PC-3 (cell line): ENCODE data around the gene CYTH1. TPM values are rescaled to one million over a fixed set of nuclear protein-coding genes. Genes with fewer than 3 reads are reported as not detected.

ENCODE experiments used
- ATAC-seq: fragments of 200-7000 bp; cut with Tn5 transposase; 2 replicates; pipeline ENCODE4 v1.9.1; 2020; ENCODE audit warnings: mild to moderate bottlenecking, moderate library complexity
- BruUV-seq: library from RNA; stranded (reverse); fragments of 400-500 nt; replicated peaks from 2 replicates; lab custom pipeline; 2021; lab: Mats Ljungman, UMichigan
- CTCF ChIA-PET: fragments of 300-600 bp; sonication (Branson Sonifier 250); formaldehyde crosslinking; loops from one replicate; lab custom pipeline; 2022; ENCODE audit warnings: antibody characterized with exemption; lab: Charles Lee
- POLR2A ChIA-PET: fragments of 300-600 bp; sonication (Branson Sonifier 250); formaldehyde crosslinking; loops from one replicate; lab custom pipeline; 2022; ENCODE audit warnings: antibody characterized with exemption; ENCODE audit not compliant: unreplicated experiment; lab: Charles Lee
- DNase-seq: peaks from one replicate; pipeline ENCODE4 v3.0.0-alpha.2; 2015
- H2AFZ ChIP-seq: fragments of 300-600 bp; sonication (generic); 2 replicates; pipeline ENCODE4 v1.6.0; 2016; ENCODE audit warnings: antibody characterized with exemption, low read length
- H3F3A ChIP-seq: fragments of 300-600 bp; sonication (generic); one replicate; pipeline ENCODE4 v1.6.0; 2017; ENCODE audit warnings: antibody characterized with exemption, low read length, control low read depth, mild to moderate bottlenecking; ENCODE audit not compliant: unreplicated experiment
- H3K27ac ChIP-seq: fragments of 300-600 bp; sonication (generic); 2 replicates; pipeline ENCODE4 v1.5.1; 2016; ENCODE audit warnings: mild to moderate bottlenecking, low read length
- H3K27me3 ChIP-seq: fragments of 300-600 bp; sonication (generic); 2 replicates; pipeline ENCODE4 v1.6.1; 2016; ENCODE audit warnings: low read length, mixed read lengths
- H3K36me3 ChIP-seq: fragments of 300-600 bp; sonication (generic); 2 replicates; pipeline ENCODE4 v1.6.1; 2016; ENCODE audit warnings: low read depth, mixed run types, low read length, mixed read lengths
- H3K4me1 ChIP-seq: fragments of 300-600 bp; sonication (generic); 2 replicates; pipeline ENCODE4 v1.5.1; 2016; ENCODE audit warnings: low read length; ENCODE audit not compliant: insufficient read depth
- H3K4me2 ChIP-seq: fragments of 300-600 bp; sonication (generic); 2 replicates; pipeline ENCODE4 v1.6.0; 2016; ENCODE audit warnings: low read length
- H3K4me3 ChIP-seq: fragments of 300-600 bp; sonication (generic); 2 replicates; pipeline ENCODE4 v1.5.1; 2016; ENCODE audit warnings: mild to moderate bottlenecking, low read length, mixed read lengths
- H3K79me2 ChIP-seq: fragments of 300-600 bp; sonication (generic); 2 replicates; pipeline ENCODE4 v1.6.1; 2017; ENCODE audit warnings: low read length, mixed read lengths
- H3K9ac ChIP-seq: fragments of 300-600 bp; sonication (generic); 2 replicates; pipeline ENCODE4 v1.6.0; 2016; ENCODE audit warnings: mild to moderate bottlenecking, low read length
- H3K9me2 ChIP-seq: fragments of 300-600 bp; sonication (generic); replicated peaks from 2 replicates; pipeline ENCODE4 v1.6.1; 2016; ENCODE audit warnings: mixed run types, low read length, mixed read lengths
- H3K9me3 ChIP-seq: fragments of 300-600 bp; sonication (generic); 2 replicates; pipeline ENCODE4 v1.6.1; 2016; ENCODE audit warnings: low read length, mixed read lengths
- H4K20me1 ChIP-seq: fragments of 300-600 bp; sonication (generic); 2 replicates; pipeline ENCODE4 v1.6.1; 2016; ENCODE audit warnings: low read length, mixed read lengths
- EZH2 ChIP-seq: fragments of 300-600 bp; sonication (generic); IDR thresholded peaks from one replicate; pipeline ENCODE4 v1.6.1; 2017; ENCODE audit warnings: antibody characterized with exemption, mild to moderate bottlenecking, low read length; ENCODE audit not compliant: unreplicated experiment
- EZH2phosphoT487 ChIP-seq: fragments of 300-600 bp; sonication (generic); IDR thresholded peaks from 2 replicates; pipeline ENCODE4 v1.6.1; 2018; ENCODE audit warnings: mild to moderate bottlenecking, antibody characterized with exemption, low read length, borderline replicate concordance
- intact Hi-C: fragments of 100-400 bp; cut with micrococcal nuclease; formaldehyde crosslinking; loops from 2 replicates; pipeline ENCODE4 v1.9.0; 2023
- total RNA-seq: library from RNA; depleted of rRNA; stranded (reverse); fragments of >200 nt; gene quantifications from 2 replicates; pipeline ENCODE4 v1.2.3, GENCODE V29; 2014
- TF ChIP-seq, protein P1 (sequence below): fragments of 300-600 bp; sonication (generic); conservative IDR thresholded peaks from 2 replicates; pipeline ENCODE4 v1.5.1; 2017; ENCODE audit warnings: antibody characterized with exemption, low read depth, mild to moderate bottlenecking, low read length

Gene CYTH1
- total RNA-seq, 1 experiment from 2014 or later, result 29.7 TPM

DNA sequence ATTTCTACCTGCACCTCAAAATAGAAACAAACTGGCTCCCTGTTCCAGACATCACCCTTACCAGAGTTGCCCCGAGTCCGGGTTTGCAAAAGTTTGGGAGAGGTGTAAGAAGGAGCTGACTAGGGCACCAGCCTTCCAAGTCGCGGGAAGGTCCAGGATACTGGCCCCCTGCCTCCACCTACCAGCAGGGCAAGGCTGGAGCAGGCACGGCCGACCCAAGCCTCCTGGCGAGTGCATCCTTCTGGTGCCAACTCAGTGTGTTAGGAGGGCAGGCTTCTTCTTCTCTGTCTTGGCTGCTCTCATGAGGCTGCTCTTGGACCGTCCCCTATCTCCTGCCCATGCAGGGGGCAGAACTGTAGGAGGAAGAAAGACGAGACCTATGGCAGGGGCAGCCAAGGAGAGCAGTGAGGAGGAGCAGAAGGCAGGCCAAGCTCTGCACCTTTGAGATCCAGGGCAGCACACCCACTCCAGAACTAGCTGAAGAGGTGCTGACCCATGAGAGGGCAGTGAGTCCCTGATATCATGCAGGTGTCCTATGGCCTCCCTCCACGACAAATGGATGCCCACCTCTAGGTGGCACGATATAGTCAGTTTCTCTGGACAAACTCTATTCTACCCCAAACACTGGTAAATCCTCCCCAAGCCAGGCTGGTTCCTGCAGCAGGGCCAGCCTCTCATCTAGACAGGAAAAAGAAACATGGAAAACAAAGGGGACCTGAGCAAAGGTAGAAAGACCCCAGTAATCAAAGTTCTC is 54.4 kb downstream of the CYTH1 start:
- Histone ChIP-seq H3K36me3 (no peaks in the 10 kb centered on the region), H3K4me2 (no peak overlapping the region), H3K9me2 (no peaks in the 10 kb centered on the region), H2AFZ (no peak overlapping the region), H3K27ac (no peak overlapping the region), H3K79me2 (peaks cover 77% of the 10 kb centered on the region), H3K9me3 (no peaks in the 10 kb centered on the region), H3K9ac (no peak overlapping the region), H3K27me3 (no peaks in the 10 kb centered on the region), H3F3A (no peaks in the 10 kb centered on the region), H3K4me3 (no peak overlapping the region), H3K4me1 (no peaks in the 10 kb centered on the region), H4K20me1 (no peaks in the 10 kb centered on the region; the same call in 1 of the 2 replicates)
- no peak for ATAC-seq
- ChIA-PET POLR2A (no interaction called here), CTCF (no interaction called here)
- BruUV-seq, result no TSS peak
- DNase-seq, result no peak
- TF ChIP-seq, protein P1, sequence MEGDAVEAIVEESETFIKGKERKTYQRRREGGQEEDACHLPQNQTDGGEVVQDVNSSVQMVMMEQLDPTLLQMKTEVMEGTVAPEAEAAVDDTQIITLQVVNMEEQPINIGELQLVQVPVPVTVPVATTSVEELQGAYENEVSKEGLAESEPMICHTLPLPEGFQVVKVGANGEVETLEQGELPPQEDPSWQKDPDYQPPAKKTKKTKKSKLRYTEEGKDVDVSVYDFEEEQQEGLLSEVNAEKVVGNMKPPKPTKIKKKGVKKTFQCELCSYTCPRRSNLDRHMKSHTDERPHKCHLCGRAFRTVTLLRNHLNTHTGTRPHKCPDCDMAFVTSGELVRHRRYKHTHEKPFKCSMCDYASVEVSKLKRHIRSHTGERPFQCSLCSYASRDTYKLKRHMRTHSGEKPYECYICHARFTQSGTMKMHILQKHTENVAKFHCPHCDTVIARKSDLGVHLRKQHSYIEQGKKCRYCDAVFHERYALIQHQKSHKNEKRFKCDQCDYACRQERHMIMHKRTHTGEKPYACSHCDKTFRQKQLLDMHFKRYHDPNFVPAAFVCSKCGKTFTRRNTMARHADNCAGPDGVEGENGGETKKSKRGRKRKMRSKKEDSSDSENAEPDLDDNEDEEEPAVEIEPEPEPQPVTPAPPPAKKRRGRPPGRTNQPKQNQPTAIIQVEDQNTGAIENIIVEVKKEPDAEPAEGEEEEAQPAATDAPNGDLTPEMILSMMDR, result no peak
- TF ChIP-seq EZH2 (no peak), EZH2phosphoT487 (no peak)
- intact Hi-C loops, result no loop called here

DNA sequence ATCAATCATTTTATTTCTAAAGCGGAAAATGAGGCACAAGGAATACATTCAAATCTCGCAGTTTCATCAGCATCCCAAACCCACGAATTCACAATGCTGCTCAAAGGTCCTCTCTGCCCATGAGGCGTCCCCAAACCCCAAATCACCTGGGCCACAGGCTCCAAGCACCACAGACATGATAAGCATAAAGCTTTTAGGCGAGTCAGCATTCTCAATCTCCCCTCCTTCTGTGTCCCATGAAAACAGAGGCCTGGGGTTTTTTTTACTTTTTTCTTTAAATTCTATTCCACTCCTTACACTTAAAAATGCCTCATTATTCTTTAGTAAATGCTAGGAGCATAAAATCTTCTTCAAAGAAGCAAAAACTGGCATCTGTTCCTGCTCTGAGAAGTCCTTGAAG is 55.0 kb downstream of the CYTH1 start:
- TF ChIP-seq EZH2 (no peak), EZH2phosphoT487 (no peak)
- TF ChIP-seq, protein P1, result no peak
- H3K4me3 ChIP-seq, result no peak overlapping the region
- DNase-seq (no peak), ATAC-seq (no peak)
- no TSS peak for BruUV-seq
- ChIA-PET CTCF (no interaction called here), POLR2A (no interaction called here)
- intact Hi-C loops, result no loop called here
- H3K27me3 ChIP-seq, result no peaks in the 10 kb centered on the region
- H3K9ac ChIP-seq, result no peak overlapping the region
- no peaks in the 10 kb centered on the region for H3K36me3 ChIP-seq
- no peak overlapping the region for H3K4me2 ChIP-seq
- no peaks in the 10 kb centered on the region for H3K9me2 ChIP-seq
- H2AFZ ChIP-seq, result no peak overlapping the region
- H3F3A ChIP-seq, result no peaks in the 10 kb centered on the region
- no peaks in the 10 kb centered on the region; the same call in 1 of the 2 replicates for H4K20me1 ChIP-seq
- H3K27ac ChIP-seq, result no peak overlapping the region
- H3K79me2 ChIP-seq, result peaks cover 77% of the 10 kb centered on the region
- no peaks in the 10 kb centered on the region for H3K9me3 ChIP-seq
- no peaks in the 10 kb centered on the region for H3K4me1 ChIP-seq

DNA sequence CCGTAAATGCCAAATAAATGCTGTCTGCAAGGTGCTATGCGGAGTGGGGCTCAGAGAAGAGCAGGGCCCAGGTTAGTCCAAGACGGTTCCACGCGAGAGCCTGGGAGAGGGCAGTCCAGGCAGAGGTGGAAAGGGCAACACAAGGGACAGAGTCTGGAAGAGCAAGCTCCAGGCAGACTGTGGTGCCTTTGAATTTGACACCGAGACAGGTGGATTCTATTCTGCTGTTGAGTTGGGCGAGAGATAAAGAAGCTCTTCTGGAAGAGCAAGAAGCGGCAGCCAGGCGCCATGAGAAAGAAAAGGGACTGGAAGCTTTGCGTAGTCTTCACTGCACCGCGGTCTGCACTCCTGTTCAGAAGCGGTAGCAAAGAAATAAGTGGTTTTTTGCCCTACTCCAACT is 55.6 kb downstream of the CYTH1 start:
- Histone ChIP-seq H3F3A (no peaks in the 10 kb centered on the region), H3K4me2 (no peak overlapping the region), H3K79me2 (peaks cover 77% of the 10 kb centered on the region), H3K9me3 (no peaks in the 10 kb centered on the region), H3K27me3 (no peaks in the 10 kb centered on the region), H4K20me1 (no peaks in the 10 kb centered on the region; the same call in 1 of the 2 replicates), H3K36me3 (no peaks in the 10 kb centered on the region), H2AFZ (no peak overlapping the region), H3K4me3 (no peak overlapping the region), H3K4me1 (no peaks in the 10 kb centered on the region), H3K27ac (no peak overlapping the region), H3K9ac (no peak overlapping the region), H3K9me2 (no peaks in the 10 kb centered on the region)
- no peak for TF ChIP-seq EZH2phosphoT487
- TF ChIP-seq, protein P1, result no peak
- no peak for TF ChIP-seq EZH2
- no peak for ATAC-seq
- DNase-seq, result no peak
- no TSS peak for BruUV-seq
- POLR2A ChIA-PET, result no interaction called here
- intact Hi-C loops, result no loop called here
- CTCF ChIA-PET, result no interaction called here
